Measurements from ENCODE around the gene PCSK4.

Gene PCSK4

DNA sequence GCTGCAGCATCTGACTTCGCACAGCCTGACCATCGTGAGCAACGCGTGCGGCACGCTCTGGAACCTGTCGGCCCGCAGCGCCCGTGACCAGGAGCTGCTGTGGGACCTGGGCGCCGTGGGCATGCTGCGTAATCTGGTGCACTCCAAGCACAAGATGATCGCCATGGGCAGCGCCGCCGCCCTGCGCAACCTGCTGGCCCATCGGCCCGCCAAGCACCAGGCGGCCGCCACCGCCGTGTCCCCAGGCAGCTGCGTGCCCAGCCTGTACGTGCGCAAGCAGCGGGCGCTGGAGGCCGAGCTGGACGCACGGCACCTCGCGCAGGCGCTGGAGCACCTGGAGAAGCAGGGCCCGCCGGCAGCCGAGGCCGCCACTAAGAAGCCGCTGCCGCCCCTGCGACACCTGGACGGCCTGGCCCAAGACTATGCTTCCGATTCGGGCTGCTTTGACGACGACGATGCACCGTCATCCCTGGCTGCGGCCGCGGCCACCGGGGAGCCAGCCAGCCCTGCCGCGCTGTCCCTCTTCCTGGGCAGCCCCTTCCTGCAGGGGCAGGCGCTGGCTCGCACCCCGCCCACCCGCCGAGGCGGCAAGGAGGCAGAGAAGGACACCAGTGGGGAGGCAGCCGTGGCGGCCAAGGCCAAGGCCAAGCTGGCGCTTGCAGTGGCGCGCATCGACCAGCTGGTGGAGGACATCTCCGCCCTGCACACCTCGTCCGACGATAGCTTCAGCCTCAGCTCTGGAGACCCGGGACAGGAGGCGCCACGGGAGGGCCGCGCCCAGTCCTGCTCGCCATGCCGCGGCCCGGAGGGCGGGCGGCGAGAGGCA is 24.7 kb downstream of the PCSK4 start:
- DNase-seq (ENCODE audit: low spot score), result peak; percentile 84
- TF ChIP-seq, protein P1, sequence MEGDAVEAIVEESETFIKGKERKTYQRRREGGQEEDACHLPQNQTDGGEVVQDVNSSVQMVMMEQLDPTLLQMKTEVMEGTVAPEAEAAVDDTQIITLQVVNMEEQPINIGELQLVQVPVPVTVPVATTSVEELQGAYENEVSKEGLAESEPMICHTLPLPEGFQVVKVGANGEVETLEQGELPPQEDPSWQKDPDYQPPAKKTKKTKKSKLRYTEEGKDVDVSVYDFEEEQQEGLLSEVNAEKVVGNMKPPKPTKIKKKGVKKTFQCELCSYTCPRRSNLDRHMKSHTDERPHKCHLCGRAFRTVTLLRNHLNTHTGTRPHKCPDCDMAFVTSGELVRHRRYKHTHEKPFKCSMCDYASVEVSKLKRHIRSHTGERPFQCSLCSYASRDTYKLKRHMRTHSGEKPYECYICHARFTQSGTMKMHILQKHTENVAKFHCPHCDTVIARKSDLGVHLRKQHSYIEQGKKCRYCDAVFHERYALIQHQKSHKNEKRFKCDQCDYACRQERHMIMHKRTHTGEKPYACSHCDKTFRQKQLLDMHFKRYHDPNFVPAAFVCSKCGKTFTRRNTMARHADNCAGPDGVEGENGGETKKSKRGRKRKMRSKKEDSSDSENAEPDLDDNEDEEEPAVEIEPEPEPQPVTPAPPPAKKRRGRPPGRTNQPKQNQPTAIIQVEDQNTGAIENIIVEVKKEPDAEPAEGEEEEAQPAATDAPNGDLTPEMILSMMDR (IDR thresholded peaks at IDR 0.05; ENCODE audit: extremely low read depth, insufficient read depth, missing control alignments), result peak; percentile 50
- in situ Hi-C loops (cut with MboI; ENCODE audit: low pct_unique_long_range_greater_than_20kb, low sequenced_read_pairs, unreplicated experiment), result no loop called here

GRCh38 chr19:1461862-1462261 is 28.3 kb downstream of the PCSK4 start:
- TF ChIP-seq, protein P1 (IDR thresholded peaks at IDR 0.05; ENCODE audit: extremely low read depth, insufficient read depth, missing control alignments), result no peak
- in situ Hi-C loops (cut with MboI; ENCODE audit: low pct_unique_long_range_greater_than_20kb, low sequenced_read_pairs, unreplicated experiment), result no loop called here
- DNase-seq (ENCODE audit: low spot score), result no peak

DNA sequence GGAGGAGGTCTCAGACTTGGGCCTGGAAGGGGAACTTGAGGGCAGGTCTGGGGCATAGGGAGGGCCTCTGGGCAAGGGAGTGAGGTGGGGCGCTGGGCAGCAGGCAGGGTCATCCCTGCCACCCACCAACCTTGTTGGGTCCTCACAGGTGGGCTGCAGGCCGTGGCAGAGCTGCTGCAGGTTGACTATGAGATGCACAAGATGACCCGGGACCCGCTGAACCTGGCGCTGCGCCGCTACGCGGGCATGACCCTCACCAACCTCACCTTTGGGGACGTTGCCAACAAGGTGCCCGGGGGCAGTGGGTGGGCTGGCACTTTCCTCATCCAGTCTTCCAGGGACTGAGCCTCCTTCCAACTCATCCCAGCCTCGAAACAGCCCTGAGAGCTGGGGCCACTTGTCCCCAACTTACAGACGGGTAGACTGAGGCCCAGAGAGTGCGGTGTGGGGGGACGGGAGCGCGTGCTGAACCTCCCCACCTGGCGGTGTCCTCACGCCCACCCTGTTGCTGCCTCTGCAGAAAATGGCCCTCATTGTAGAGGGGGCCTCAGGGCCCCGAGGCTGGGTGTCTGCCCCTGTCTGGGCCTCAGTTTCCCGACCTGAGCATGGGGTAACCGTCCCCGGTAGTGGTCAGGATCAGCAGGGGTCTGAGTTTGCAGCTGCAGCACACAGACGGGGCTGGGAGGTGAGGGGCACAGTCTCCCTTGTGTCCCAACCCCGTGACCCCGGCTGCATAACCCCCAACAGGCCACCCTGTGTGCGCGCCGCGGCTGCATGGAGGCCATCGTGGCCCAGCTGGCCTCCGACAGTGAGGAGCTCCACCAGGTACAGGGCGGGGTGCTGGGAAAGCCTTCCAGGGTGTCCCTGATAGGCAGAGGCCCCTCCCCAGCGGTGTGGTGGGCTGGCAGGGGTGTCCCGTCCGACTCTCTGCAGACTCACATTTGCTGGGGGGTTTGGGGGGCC is 29.8 kb downstream of the PCSK4 start:
- DNase-seq (ENCODE audit: low spot score), result no peak
- TF ChIP-seq, protein P1 (IDR thresholded peaks at IDR 0.05; ENCODE audit: extremely low read depth, insufficient read depth, missing control alignments), result no peak
- in situ Hi-C loops (cut with MboI; ENCODE audit: low pct_unique_long_range_greater_than_20kb, low sequenced_read_pairs, unreplicated experiment), result no loop called here

- DNase-seq (ENCODE audit: low spot score), result no peak
- TF ChIP-seq, protein P1 (IDR thresholded peaks at IDR 0.05; ENCODE audit: extremely low read depth, insufficient read depth, missing control alignments), result no peak
- in situ Hi-C loops (cut with MboI; ENCODE audit: low pct_unique_long_range_greater_than_20kb, low sequenced_read_pairs, unreplicated experiment), result no loop called here
Observed at GRCh38 chr19:1459479-1459878, 30.7 kb downstream of the PCSK4 start.

DNA sequence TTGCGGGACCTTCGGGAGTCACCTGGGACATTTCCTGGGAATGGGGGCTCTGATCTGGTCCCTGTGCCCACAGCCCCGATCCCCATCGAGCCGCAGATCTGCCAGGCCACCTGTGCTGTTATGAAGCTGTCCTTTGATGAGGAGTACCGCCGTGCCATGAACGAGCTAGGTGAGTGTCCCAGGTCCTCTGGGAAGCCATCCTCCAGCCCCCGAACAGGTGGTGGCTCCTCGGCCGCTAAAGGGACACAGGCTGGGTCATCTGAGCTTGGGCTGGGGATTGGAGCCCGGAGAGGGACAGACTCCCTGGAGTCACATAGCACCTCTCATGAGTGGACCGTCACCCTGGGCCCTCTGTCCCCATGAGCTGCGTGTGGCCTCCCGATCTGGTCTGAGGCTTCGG is 32.3 kb downstream of the PCSK4 start:
- in situ Hi-C loops (cut with MboI; ENCODE audit: low pct_unique_long_range_greater_than_20kb, low sequenced_read_pairs, unreplicated experiment), result no loop called here
- DNase-seq (ENCODE audit: low spot score), result no peak

More for the DNA sequence above, 32.3 kb downstream of the PCSK4 start:
- TF ChIP-seq, protein P1 (IDR thresholded peaks at IDR 0.05; ENCODE audit: extremely low read depth, insufficient read depth, missing control alignments), result no peak
